ENCODE results near the gene NRBP1. TPM values are rescaled to one million over a fixed set of nuclear protein-coding genes. Genes with fewer than 3 reads are reported as not detected.

NRBP1 gene
- total RNA-seq, 4 donors from 2014 or later, result 47.4 to 73.3 (median 64.2) TPM

DNA sequence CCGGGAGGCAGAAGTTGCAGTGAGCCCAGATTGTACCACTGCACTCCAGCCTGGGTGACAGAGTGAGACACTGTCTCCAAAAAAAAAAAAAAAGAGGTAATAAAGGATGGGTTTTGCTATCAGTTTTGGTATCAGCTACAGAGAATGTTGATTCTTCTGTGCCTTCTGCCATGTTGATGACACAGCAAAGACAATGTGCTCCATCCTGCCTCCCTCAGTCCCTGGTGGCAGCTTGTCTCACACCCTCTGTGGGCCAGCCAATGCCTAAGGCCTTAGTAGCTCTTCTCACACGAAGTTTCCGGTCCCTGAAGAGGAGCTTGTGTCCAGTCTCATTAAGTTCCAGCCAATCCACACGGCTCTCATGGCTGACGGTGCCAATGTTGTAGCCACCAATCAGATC lies 43.5 kb downstream of the NRBP1 start:
- TF ChIP-seq, protein P1, sequence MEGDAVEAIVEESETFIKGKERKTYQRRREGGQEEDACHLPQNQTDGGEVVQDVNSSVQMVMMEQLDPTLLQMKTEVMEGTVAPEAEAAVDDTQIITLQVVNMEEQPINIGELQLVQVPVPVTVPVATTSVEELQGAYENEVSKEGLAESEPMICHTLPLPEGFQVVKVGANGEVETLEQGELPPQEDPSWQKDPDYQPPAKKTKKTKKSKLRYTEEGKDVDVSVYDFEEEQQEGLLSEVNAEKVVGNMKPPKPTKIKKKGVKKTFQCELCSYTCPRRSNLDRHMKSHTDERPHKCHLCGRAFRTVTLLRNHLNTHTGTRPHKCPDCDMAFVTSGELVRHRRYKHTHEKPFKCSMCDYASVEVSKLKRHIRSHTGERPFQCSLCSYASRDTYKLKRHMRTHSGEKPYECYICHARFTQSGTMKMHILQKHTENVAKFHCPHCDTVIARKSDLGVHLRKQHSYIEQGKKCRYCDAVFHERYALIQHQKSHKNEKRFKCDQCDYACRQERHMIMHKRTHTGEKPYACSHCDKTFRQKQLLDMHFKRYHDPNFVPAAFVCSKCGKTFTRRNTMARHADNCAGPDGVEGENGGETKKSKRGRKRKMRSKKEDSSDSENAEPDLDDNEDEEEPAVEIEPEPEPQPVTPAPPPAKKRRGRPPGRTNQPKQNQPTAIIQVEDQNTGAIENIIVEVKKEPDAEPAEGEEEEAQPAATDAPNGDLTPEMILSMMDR (IDR thresholded peaks at IDR 0.05; ENCODE audit: low read depth), result no peak

DNA sequence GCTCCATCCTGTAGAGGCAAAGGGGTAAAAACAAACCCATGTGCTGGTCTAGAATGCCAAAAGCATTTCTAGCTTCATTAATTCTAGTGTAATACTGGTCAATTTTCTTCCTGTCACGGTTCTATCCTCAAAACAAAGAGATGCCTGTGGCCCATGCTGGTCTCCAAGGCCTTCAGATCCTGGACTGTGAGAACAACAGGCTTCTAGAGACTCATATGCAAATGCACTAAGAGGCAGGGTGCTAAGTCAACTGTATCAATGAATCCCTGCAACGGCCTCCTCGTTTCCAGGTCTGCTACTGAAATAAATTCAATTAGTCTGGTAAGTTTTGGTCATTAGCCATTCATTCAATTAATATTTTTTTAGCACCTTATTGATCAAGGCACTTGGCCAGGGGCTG lies 57.1 kb downstream of the NRBP1 start:
- TF ChIP-seq, protein P1 (IDR thresholded peaks at IDR 0.05; ENCODE audit: low read depth), result no peak

DNA sequence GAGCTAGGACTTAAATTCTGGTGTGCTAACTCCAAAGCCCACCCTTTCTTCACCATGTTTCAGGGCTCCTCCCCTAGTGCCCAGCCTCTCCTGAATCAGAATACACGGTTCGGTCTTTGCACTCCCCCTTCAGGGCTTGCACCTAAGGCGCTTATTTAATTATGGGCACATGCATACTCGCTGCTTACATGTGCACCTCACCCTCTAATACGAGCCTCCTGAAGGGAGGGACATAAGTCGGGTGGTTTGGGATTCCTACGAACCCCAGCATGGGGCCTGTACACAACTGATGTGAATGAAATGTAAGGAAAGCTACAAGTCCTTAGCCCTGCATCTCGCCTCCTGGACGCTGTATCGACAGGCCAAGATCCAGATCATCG lies 60.7 kb downstream of the NRBP1 start:
- TF ChIP-seq, protein P1 (IDR thresholded peaks at IDR 0.05; ENCODE audit: low read depth), result no peak

DNA sequence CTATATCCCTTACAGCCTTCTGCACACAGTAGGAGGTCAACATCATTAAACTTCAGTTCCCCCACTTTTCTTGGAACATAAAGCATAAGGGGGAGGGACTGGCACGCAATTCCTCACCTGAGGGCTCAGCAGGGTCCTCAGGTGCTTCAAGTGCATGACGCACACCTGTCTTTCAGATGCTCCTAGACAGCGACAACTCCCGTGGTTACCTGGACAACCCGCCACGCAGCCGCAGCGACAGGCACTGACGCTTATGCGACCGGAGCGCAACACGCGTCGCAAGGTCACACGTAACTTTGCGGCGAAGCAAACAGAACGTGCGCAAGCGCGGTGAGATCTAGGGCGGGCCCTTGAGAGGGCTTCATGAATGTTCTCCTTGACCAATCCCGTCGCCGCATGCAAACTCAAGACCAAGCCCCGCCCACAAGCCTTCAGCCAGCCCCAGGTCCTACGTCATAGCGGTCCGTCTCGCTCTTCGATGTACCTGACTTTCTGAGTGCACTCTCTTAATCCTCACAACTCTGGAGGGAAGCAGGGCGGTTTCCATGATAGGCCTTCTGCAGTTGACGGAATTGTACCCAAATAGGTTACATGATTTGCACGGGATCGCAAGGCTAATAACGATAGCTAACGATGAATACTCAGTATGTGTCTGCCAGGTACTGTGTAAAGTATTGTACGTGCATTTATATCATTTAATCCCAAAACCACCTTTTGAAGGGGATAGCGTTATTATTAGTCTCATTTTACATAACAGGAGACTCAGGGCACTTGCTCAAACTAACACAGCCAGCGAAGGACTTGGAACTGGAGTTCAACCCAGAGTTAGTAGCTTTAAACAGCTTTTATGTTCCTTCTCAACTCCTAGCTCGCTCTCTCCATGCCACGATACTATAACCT lies 61.3 kb downstream of the NRBP1 start, which contains the start of gene IFT172:
IFT172 (minus strand) TSS at position 246 of the 900 bp plus-strand sequence; CDS start at position 156, 90 bp downstream.
- TF ChIP-seq, protein P1 (IDR thresholded peaks at IDR 0.05; ENCODE audit: low read depth), result no peak

Small RNA genes within 50 kb of the gene (small RNA-seq; reads per million reads assigned to genes)
- gene RNU6-986P, result not detected

Other genes starting within 250 kb of the NRBP1 start
- gene ATRAID, start 216.6 kb upstream of the NRBP1 start, total RNA-seq, result 100 to 1,000 TPM; 169 to 677 (median 199) TPM
- gene SLC5A6, start 216.4 kb upstream of the NRBP1 start, total RNA-seq, result 10 to 100 TPM; 17.2 to 97.8 (median 39.4) TPM
- 10 to 100 TPM; 10.2 to 17.3 (median 13.9) TPM for gene CAD, start 211.3 kb upstream of the NRBP1 start, total RNA-seq
- gene SLC30A3, start 165.6 kb upstream of the NRBP1 start, total RNA-seq, result not detected
- gene DNAJC5G, start 153.2 kb upstream of the NRBP1 start, total RNA-seq, result under 1 TPM in 1 of 4 donors, not detected in 3; 0.88 TPM
- under 1 TPM in 1 of 4 donors, not detected in 3; 0.66 TPM for gene TRIM54, start 146.2 kb upstream of the NRBP1 start, total RNA-seq
- 1 to 10 TPM in 3 of 4 donors, not detected in 1; 1.7 to 3.4 (median 2.9) TPM for gene UCN, start 120.2 kb upstream of the NRBP1 start, total RNA-seq
- 10 to 100 TPM; 56.8 to 88.7 (median 77.1) TPM for gene MPV17, start 105.5 kb upstream of the NRBP1 start, total RNA-seq
- gene GTF3C2, start 71.9 kb upstream of the NRBP1 start, total RNA-seq, result 10 to 100 TPM; 28.0 to 43.0 (median 34.0) TPM
- 10 to 100 TPM; 36.4 to 44.2 (median 42.2) TPM for gene EIF2B4, start 58.3 kb upstream of the NRBP1 start, total RNA-seq
- 100 to 1,000 TPM in 2 of 4 donors, 10 to 100 TPM in 2; 71.6 to 115 (median 102) TPM for gene SNX17, start 58.0 kb upstream of the NRBP1 start, total RNA-seq
- 10 to 100 TPM in 1 of 4 donors, 1 to 10 TPM in 3; 4.9 to 12.8 (median 8.2) TPM for gene ZNF513, start 47.9 kb upstream of the NRBP1 start, total RNA-seq
- gene PPM1G, start 19.0 kb upstream of the NRBP1 start, total RNA-seq, result 10 to 100 TPM; 28.2 to 51.1 (median 41.4) TPM
- 1 to 10 TPM in 2 of 4 donors, under 1 TPM in 1, not detected in 1; 0.66 to 2.0 (median 1.1) TPM for gene KRTCAP3, start 13.8 kb downstream of the NRBP1 start, total RNA-seq
- gene IFT172, start 61.1 kb downstream of the NRBP1 start, total RNA-seq, result 10 to 100 TPM; 21.8 to 33.5 (median 25.5) TPM
- gene FNDC4, start 66.6 kb downstream of the NRBP1 start, total RNA-seq, result 10 to 100 TPM; 39.6 to 65.4 (median 50.9) TPM
- gene GCKR, start 68.2 kb downstream of the NRBP1 start, total RNA-seq, result 1 to 10 TPM in 3 of 4 donors, not detected in 1; 1.4 to 2.1 (median 1.5) TPM
- gene ZNF512, start 154.4 kb downstream of the NRBP1 start, total RNA-seq, result 10 to 100 TPM; 17.1 to 24.6 (median 21.9) TPM
- 1 to 10 TPM; 2.5 to 6.6 (median 4.1) TPM for gene CCDC121, start 200.4 kb downstream of the NRBP1 start, total RNA-seq
- 10 to 100 TPM; 19.6 to 32.3 (median 27.6) TPM for gene GPN1, start 200.4 kb downstream of the NRBP1 start, total RNA-seq
- 10 to 100 TPM; 18.7 to 30.3 (median 23.3) TPM for gene SUPT7L, start 235.0 kb downstream of the NRBP1 start, total RNA-seq
- 10 to 100 TPM; 20.7 to 23.1 (median 22.3) TPM for gene SLC4A1AP, start 235.3 kb downstream of the NRBP1 start, total RNA-seq

Measured in subcutaneous adipose tissue (tissue), 4 donors.